SK-N-MC (cell line): ENCODE measurements around the gene MAP1LC3B.

Experiments
- EZH2 ChIP-seq: fragments of 200-600 bp; sonication (generic); IDR thresholded peaks from one replicate; pipeline ENCODE4 v1.6.1; 2017; ENCODE audit warnings: antibody characterized with exemption
- POLR2AphosphoS5 ChIP-seq: IDR thresholded peaks from 2 replicates; pipeline ENCODE4 v1.6.1; 2012; ENCODE audit warnings: mild to moderate bottlenecking, low read depth, low read length, borderline replicate concordance

GRCh38 chr16:87388818-87389134, 3.4 kb upstream of the MAP1LC3B start:
- TF ChIP-seq EZH2: no peak
- TF ChIP-seq POLR2AphosphoS5: no peak
